Dedifferentiated amniotic fluid mesenchymal stem cell (primary cell): ENCODE data around the gene SLC29A2.
"Not testable (repeated sequence)": the region's sequence is repeated elsewhere in the genome, so short reads cannot be mapped to it uniquely, and the experiment has no call there.

Experiments used
- DNase-seq: peaks from one replicate; pipeline ENCODE4 v3.0.0-alpha.2; 2016; ENCODE audit errors: extremely low spot score

The SLC29A2 gene

DNA sequence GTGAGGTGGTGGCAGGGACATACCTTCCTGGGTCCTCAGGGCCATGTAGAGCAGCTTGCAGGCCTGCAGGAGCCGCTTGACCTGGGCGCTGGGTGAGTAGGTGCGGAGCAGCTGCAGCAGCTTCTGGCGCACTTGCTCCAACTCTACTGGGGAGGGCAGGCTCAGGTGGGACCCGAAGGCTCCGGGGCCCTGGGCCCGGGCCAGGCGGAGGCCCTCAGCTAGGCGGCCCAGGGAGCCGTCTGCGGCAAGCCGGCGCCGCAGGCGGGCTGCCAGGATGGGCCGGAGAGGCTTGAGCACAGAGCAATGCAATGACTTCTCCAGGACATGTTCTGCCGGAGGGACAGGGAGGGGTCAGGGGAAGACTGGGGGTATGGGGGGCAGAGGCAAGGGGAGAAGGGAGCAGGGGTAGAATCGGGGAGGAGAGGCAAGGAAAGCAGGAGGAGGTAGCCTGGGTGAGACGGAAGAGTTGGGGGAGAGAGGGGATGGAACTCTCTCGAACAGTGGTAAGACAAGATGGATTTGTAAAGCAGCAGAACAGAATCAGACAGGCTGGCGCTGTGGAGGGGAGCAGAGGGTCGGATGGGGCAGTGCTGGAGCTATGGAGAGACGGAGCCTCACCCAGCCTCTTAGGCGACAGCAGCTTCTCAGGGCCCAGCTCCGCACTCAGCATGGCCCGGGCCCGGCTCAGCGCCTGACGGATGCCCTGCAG, 37.5 kb downstream of the SLC29A2 start:
- DNase-seq, result no peak

- no peak for DNase-seq
These were observed 38.2 kb downstream of the SLC29A2 start for GRCh38 chr11:66333220-66333877.

DNA sequence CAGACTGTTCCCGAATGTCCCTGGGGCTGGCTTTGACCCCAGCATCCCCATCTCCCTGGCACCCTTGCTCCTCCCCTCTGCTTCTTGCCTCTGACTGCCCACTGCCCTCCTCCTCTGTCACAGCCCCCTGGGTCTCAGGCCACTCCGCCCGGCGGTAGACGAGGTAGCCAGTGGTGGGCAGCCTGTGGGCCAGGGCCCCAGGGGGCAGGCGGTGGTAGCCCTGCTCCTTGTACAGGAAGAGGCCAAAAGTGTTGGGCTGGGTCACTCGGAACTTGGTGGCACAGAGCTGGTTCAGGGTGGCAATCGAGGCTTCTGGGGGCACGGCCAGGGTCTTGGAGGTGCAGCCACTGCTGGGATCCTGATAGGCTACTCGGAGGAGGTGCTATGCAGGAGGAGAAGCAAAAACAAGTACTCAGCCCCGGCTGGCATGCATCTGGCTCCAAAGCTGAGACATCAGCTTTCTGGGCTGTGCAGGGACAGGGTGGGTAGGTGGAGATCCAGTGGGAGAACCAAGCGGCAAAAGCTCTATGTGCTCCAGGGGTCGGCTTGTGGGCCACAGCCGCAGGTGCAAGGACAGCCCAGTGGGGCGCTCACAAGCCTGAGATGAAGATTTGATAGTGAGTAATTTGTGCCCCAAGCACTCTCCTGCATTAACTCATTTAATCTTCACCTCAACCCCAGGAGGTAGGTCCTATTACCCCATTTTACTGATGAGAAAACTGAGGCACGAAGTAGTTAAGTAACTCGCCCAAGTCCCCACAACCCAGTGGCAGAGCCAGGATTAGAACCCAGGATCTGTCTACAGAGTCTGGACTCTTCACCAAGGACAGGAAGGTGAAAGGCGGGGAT, 39.0 kb downstream of the SLC29A2 start:
- DNase-seq, result no peak

DNA sequence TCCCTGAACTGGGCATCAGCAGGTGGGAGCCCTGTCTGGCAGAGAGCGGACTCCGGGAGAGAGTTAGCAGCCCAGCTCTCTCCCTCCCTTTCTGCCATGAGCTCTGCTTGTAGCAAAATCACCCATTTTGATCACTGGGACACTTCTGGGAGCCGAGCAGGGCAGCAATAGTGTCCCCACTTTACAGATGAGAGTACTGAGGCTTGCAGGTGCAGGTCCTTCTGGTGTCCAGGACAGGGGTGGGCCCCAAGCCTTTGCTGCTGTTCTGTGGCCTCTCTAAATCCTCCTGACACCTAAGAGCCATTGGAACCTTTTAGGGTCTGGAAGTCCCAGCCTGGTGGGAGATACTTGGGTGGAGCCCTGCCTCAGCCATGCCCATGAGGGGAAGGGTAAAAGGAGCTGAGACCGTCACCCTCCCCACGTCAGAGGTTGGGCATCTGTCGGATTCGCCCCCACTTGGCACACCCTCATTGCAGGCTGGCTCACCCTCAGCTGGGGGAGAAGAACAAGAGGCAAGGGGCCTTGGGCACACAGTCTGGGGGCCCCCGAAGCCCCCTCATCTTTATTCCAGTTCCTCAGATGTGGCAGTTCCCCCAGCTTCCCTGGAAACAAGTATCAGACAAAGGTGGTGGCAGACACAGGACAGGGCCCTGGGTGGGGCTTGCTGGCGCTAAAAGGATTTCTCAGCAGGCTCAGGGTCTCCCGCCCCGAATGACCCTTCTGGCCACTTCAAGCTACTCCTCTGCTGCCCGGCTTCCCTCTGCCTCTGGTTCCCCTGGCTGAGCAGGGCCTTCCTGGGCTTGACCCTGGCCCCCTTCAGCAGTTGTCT, 39.8 kb downstream of the SLC29A2 start:
- no peak for DNase-seq

DNA sequence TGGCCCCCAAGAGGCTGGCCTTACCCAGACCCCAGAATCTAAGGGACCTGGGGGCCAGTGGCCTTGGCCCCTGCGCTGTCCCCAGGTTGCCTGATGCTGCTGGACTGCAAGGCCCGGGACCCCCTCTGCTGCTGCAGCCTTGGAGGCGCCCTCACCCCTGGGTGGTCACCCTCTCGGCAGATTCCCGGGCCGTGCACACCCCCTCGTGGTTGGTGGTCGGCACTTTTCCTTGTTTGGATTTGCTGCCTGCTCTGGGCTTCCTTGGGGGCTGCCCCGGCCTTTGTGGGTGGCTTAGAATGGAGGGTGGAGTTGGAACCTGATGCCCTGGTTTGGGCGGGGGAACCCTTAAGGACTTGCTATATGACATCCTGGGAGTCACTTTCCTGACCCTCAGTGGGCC, 40.6 kb downstream of the SLC29A2 start:
- no peak for DNase-seq

DNA sequence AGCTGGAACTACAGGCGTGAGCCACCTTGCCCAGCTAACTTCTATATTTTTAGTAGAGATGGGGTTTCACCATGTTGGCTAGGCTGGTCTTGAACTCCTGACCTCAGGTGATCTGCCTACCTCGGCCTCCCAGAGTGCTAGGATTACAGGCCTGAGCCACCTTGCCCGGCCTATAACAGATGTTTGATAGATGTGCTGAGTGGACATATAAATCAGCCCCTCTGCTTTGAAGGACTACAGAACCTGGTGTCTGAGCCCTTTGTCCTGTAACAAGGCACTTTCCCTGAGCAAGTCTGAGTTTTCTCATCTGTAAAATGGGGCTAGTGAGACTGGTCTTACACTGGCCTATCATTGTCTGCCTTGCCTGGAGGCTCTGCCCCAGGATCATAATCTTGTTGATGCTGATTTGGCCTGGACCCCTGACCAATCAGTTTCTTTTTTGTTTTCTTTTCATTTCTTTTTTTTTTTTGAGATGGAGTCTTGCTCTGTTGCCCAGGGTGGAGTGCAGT, 42.3 kb downstream of the SLC29A2 start:
- no peak for DNase-seq

- DNase-seq, result peak; percentile 58
These were observed 43.0 kb downstream of the SLC29A2 start for GRCh38 chr11:66328302-66329144.

DNA sequence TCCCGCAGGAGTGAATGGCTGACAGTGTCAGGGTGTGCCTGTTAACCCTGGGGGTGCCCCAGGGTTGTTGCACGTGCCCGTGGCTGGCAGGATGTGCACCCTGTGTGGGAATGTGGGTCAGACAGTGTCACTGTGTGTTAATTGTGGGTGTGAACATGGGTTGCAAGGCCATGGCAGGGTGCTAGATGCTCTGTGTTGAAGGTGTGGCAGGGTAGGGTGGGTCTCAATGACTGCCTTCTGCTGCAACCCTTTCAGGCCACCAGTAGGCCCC, 43.6 kb downstream of the SLC29A2 start:
- no peak for DNase-seq

- DNase-seq, result no peak
These were observed 44.2 kb downstream of the SLC29A2 start for GRCh38 chr11:66327171-66328030.

DNA sequence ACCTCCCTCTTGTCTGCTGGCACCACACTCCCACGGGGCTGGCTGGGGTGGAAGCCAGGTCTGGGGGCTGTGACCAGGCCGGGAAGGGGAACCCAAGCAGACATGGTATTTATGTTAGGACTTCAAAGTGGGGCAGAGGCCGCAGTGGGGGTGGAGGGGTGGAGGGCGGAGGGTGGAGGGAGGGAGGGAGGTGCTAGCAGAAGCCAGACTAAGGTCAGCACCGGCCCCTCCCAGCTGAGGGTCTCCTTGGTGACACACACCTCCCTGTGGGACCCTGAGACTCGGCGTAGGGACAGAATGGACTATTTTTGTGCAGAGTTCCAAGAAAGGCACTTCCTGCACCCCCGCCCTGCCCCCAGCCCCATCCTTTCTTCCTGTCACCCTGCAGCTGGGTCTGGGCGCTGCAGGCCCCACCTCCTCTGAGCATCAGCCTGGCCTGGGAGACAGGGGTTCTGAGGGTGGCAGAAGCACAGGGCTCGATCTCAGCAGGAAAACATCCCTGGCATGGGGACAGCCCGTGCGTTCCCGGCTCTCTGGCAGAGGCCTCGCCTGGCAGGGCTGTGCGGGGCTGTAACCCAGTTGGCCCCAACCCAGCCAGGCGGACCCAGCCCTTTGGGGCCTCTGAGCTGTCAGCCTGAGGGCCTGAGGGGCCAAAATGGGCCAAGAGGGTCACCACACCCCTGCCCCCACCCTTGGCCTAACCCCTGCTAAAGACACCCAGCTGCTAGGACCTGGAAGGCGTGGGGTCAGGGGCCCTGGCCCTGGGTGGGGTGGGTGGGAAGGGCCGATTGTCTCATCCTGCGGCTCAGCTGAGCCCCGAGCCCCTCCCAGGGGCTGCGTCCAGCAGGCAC, 45.1 kb downstream of the SLC29A2 start:
- peak; percentile 37 for DNase-seq

GRCh38 chr11:66325263-66325671, 46.3 kb downstream of the SLC29A2 start:
- DNase-seq, result no peak

DNA sequence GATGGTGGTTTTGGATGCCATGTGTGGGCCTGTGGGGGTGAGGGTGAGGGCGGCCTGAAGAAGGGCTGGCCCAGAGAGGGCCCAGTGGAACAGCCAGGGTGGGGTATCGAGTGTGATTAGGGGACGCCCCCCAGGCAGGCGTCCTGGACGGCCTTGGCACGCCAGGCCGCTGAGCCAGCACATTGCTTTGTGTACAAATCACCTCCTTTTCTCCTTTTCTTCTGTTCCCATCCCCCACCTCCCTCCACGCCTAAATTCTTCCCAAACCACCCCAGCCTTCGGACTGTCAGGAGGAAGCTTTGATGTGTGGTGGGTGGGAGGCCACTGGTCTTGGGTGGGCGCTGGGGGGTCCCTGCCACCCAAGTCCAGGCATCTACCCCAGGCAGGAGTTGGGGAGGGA, 46.9 kb downstream of the SLC29A2 start:
- DNase-seq, result no peak

GRCh38 chr11:66323684-66324083, 47.9 kb downstream of the SLC29A2 start:
- no peak for DNase-seq

GRCh38 chr11:66322732-66323427, 48.7 kb downstream of the SLC29A2 start:
- DNase-seq, result no peak

GRCh38 chr11:66321606-66322005, 50.0 kb downstream of the SLC29A2 start:
- no peak for DNase-seq

DNA sequence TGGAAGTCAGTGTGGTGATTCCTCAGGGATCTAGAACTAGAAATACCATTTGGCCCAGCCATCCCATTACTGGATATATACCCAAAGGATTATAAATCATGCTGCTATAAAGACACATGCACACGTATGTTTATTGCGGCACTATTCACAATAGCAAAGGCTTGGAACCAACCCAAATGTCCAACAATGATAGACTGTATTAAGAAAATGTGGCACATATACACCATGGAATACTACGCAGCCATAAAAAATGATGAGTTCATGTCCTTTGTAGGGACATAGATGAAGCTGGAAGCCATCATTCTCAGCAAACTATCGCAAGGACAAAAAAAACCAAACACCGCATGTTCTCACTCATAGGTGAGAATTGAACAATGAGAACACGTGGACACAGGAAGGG, 50.8 kb downstream of the SLC29A2 start:
- DNase-seq, result not testable (repeated sequence)

DNA sequence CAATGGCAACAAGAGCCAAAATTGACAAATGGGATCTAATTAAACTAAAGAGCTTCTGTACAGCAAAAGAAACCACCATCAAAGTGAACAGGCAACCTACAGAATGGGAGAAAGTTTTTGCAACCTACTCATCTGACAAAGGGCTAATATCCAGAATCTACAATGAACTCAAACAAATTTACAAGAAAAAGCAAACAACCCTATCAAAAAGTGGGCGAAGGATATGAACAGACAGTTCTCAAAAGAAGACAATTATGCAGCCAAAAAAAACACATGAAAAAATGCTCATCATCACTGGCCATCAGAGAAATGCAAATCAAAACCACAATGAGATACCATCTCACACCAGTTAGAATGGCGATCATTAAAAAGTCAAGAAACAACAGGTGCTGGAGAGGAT, 51.3 kb downstream of the SLC29A2 start:
- DNase-seq, result not testable (repeated sequence)

DNA sequence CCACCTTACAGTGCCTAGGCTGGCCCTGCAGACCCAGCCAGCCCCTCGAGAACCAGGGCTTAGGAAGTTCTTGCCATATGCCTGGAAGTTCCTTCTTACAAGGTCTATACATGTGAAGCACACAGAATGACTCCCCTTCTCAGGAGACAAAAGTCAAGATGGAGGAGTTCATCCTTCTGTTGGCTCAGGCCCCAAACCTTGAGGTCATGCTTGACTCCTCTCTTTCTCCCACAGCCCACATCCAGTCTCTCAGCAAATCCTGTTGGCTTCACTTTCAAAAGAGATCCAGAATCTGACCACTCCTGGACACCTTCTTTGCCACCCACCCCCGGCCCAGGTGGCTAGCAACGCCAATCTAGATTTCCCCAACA, 53.0 kb downstream of the SLC29A2 start:
- DNase-seq, result no peak
